Spinal cord (tissue), 10 donors: Measurements from ENCODE around the gene ALDH2. TPM values are rescaled to one million over a fixed set of nuclear protein-coding genes. Genes with fewer than 3 reads are reported as not detected.
"Not testable (repeated sequence)": the region's sequence is repeated elsewhere in the genome, so short reads cannot be mapped to it uniquely, and the experiment has no call there.

Experiments
- DNase-seq, 6 donors: peaks; one replicate each; pipeline versions ENCODE4 v3.0.0 to v3.0.0-alpha.2; 2013 to 2015; ENCODE audit warnings: low spot score in 6 of 6, low read depth in 4 of 6
- H3K27ac ChIP-seq: one replicate; pipeline ENCODE4 v1.5.1; 2013; ENCODE audit warnings: low read depth, low read length, control low read depth
- H3K27me3 ChIP-seq: one replicate; pipeline ENCODE4 v1.6.1; 2013; ENCODE audit warnings: low read length; ENCODE audit not compliant: control insufficient read depth, insufficient read depth
- H3K36me3 ChIP-seq: one replicate; pipeline ENCODE4 v1.6.1; 2013; ENCODE audit warnings: low read length; ENCODE audit not compliant: control insufficient read depth, insufficient read depth
- H3K4me1 ChIP-seq: one replicate; pipeline ENCODE4 v1.6.1; 2013; ENCODE audit warnings: low read length; ENCODE audit not compliant: control insufficient read depth, insufficient read depth
- H3K4me3 ChIP-seq: one replicate; pipeline ENCODE4 v1.5.1; 2013; ENCODE audit warnings: low read depth, low read length, control low read depth
- H3K9me3 ChIP-seq: one replicate; pipeline ENCODE4 v1.6.1; 2013; ENCODE audit warnings: low read length; ENCODE audit not compliant: control insufficient read depth, insufficient read depth
- whole genome bisulfite sequencing: methylation state at CpG from one replicate; pipeline ENCODE4 v1.1.5; 2013; ENCODE audit warnings: missing lambda C conversion rate; ENCODE audit not compliant: insufficient coverage; 5-methylcytosine and 5-hydroxymethylcytosine counted together
- polyA plus RNA-seq, 2 donors: library from polyadenylated mRNA; unstranded; fragments of 120-200 nt; gene quantifications; one replicate each; pipeline ENCODE4 v1.2.1, GENCODE V29; 2013; ENCODE audit not compliant: insufficient read length in 2 of 2
- total RNA-seq, 2 donors: library from RNA; depleted of rRNA in 1 of 2; stranded (reverse); fragments of 120-200 nt in 1 of 2; fragments of >200 nt in 1 of 2; gene quantifications; one replicate each; pipeline versions ENCODE4 v1.2.3 to v1.2.4, GENCODE V29; 2013 to 2014
- donor health status: healthy.

The ALDH2 gene
- total and polyA plus RNA-seq, 4 donors: 45.4 to 172 (median 108) TPM

DNA sequence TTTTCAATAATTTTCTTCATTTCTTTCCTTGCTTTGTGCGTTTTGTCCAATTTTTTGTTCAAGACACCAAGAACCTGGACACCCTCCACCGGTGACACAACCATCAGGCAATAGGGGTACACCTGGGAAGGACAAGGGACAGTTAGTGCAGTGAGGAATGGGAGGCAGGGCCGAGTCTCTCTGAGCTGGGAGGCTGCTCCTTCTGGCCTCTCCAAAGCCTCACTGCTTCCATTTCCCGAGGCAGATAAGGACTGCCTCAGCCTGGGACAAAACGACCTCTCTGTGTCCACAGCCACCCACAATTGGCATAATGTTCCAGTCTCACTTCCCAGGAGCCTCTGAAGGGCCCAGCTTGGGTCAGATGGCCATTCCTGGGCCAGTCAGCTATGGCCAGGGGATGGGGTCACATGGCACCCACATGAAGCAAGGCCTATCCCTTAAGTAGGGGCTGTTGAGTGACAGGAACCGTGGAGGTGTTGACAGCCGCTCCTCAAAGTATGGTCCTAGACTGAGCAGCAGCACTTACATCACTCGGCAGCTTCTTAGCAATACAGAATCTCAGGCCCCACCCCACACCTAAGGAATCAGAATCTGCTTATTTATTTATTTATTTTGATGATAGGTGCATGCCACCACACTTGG is 61.7 kb downstream of the ALDH2 start:
- no peak for DNase-seq
- Histone ChIP-seq H3K4me3 (no peak overlapping the region), H3K36me3 (no peaks in the 10 kb centered on the region), H3K4me1 (no peaks in the 10 kb centered on the region), H3K27me3 (no peaks in the 10 kb centered on the region), H3K27ac (no peak overlapping the region), H3K9me3 (no peaks in the 10 kb centered on the region)
- WGBS: 79% methylated on average over 4 of the region's 8 CpGs

DNA sequence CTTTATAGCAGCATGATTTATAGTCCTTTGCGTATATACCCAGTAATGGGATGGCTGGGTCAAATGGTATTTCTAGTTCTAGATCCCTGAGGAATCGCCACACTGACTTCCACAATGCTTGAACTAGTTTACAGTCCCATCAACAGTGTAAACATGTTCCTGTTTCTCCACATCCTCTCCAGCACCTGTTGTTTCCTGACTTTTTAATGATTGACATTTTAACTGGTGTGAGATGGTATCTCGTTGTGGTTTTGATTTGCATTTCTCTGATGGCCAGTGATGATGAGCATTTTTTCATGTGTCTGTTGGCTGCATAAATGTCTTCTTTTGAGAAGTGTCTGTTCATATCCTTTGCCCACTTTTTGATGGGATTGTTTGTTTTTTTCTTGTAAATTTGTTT is 62.9 kb downstream of the ALDH2 start:
- H3K4me3 ChIP-seq, H3K27ac ChIP-seq, H3K36me3 ChIP-seq, H3K9me3 ChIP-seq, H3K4me1 ChIP-seq, DNase-seq, H3K27me3 ChIP-seq: not testable (repeated sequence)
- no CpG with 5 or more reads among the region's 3 CpGs for WGBS

DNA sequence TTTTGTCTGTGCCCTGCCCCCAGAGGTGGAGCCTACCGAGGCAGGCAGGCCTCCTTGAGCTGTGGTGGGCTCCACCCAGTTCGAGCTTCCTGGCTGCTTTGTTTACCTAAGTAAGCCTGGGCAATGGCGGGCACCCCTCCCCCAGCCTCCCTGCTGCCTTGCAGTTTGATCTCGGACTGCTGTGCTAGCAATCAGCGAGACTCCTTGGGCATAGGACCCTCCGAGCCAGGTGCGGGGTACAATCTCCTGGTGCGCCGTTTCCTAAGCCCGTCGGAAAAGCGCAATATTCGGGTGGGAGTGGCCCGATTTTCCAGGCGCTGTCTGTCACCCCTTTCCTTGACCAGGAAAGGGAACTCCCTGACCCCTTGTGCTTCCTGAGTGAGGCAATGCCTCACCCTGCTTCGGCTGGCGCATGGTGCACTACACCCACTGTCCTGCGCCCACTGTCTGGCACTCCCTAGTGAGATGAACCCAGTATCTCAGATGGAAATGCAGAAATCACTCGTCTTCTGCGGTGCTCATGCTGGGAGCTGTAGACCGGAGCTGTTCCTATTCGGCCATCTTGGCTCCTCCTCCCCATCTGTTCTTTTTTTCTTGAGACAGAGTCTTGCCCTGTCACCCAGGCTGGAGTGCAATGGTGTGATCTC is 68.1 kb downstream of the ALDH2 start:
- H3K36me3 ChIP-seq, H3K4me3 ChIP-seq, H3K27me3 ChIP-seq, H3K9me3 ChIP-seq, H3K4me1 ChIP-seq, H3K27ac ChIP-seq, DNase-seq: not testable (repeated sequence)
- 78% methylated on average over 22 of the region's 22 CpGs for WGBS

DNA sequence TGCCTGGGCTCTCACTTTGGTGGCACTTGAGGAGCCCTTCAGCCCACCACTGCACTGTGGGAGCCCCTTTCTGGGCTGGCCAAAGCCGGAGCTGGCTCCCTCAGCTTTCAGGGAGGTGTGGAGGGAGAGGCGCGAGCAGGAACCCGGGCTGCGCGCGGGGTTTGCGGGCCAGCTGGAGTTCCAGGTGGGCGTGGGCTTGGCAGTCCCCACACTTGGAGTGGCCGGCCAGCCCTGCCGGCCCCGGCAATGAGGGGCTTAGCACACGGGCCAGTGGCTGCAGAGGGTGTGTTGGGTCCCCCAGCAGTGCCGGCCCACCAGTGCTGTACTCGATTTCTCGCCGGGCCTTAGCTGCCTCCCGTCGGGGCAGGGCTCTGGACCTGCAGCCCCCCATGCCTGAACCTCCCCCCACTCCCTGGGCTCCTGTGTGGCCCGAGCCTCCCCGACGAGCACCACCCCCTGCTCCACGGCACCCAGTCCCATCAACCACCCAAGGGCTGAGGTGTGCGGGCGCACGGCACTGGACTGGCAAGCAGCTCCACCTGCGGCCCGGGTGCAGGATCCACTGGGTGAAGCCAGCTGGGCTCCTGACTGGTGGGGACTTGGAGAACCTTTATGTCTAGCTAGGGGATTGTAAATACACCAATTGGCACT is 68.9 kb downstream of the ALDH2 start:
- not testable (repeated sequence) for H3K27me3 ChIP-seq, H3K9me3 ChIP-seq, H3K27ac ChIP-seq, DNase-seq, H3K4me1 ChIP-seq, H3K4me3 ChIP-seq, H3K36me3 ChIP-seq
- 94% methylated on average over 23 of the region's 28 CpGs for WGBS

DNA sequence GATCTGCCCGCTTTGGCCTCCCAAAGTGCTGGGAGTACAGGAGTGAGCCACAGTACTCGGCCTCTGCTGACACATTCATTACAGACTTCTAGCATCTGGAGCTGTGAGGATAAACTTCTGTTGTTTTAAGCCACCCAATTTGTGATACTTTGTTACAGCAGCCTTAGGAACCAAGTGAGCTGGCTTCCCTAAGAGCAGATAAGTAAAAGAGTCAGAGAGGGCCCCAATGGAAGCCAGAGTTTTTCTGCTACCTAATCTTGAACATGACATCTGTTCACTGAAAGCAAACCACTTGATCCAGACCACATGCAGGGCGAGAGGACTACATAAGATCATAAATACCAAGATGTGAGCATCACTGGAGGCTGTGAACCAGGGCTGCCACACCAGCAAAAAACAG is 71.6 kb downstream of the ALDH2 start:
- no peak for DNase-seq
- Histone ChIP-seq H3K4me3 (no peak overlapping the region), H3K9me3 (no peaks in the 10 kb centered on the region), H3K27me3 (no peaks in the 10 kb centered on the region), H3K4me1 (peaks cover 12% of the 10 kb centered on the region), H3K36me3 (peaks cover 3% of the 10 kb centered on the region), H3K27ac (no peak overlapping the region)
- 86% methylated on average over 2 of the region's 3 CpGs for WGBS

DNA sequence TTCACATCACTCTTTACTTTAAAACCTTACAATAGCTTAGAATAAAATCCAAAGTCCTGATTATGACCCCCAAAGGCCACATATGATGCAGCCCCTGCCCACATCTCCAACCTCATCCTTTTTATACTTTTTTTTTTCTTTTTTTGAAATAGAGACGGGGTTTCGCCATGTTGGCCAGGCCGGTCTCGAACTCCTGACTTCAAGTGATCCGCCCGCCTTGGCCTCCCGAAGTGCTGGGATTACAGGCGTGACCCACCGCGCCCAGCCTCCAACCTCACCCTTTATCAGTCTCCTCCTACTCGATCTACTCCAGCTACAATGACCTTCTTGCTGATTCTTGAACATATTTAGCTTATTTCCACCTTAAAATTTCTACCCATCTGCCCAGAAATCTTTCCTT is 74.1 kb downstream of the ALDH2 start:
- Histone ChIP-seq H3K4me3 (peak overlapping the region; percentile 76), H3K9me3 (no peaks in the 10 kb centered on the region), H3K36me3 (peaks cover 9% of the 10 kb centered on the region), H3K27me3 (no peaks in the 10 kb centered on the region), H3K27ac (no peak overlapping the region), H3K4me1 (peaks cover 23% of the 10 kb centered on the region)
- WGBS: 41% methylated on average over 10 of the region's 11 CpGs
- DNase-seq: no peak

DNA sequence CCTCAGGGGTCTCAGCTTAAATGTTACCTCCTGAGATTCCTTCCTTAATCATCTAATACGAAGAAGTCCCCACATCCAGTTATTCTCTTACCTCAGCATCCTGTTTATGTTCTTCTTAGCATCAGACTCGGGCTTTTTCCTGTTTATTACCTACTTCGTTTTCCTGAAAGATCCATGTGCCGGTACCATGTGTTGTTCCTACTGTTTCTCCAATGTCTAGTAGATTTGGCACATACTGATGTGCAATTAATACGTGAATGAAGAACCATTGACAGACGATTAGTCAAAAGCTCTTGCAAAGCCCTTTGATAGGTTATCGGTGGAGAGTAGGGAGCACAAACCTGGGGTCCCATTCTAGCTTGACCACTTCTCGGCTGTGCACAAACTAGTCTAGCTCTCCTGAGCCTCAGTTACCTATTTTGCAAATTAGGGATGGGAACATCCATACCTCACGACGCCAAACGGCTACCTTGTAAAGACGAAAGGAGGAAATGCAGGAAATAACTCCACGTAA is 74.6 kb downstream of the ALDH2 start:
- WGBS: 0% methylated on average over 4 of the region's 13 CpGs
- Histone ChIP-seq H3K4me1 (peaks cover 23% of the 10 kb centered on the region), H3K9me3 (no peaks in the 10 kb centered on the region), H3K36me3 (peaks cover 9% of the 10 kb centered on the region), H3K27ac (peak overlapping the region; percentile 72), H3K27me3 (no peaks in the 10 kb centered on the region), H3K4me3 (peak overlapping the region; percentile 76)
- no peak for DNase-seq

DNA sequence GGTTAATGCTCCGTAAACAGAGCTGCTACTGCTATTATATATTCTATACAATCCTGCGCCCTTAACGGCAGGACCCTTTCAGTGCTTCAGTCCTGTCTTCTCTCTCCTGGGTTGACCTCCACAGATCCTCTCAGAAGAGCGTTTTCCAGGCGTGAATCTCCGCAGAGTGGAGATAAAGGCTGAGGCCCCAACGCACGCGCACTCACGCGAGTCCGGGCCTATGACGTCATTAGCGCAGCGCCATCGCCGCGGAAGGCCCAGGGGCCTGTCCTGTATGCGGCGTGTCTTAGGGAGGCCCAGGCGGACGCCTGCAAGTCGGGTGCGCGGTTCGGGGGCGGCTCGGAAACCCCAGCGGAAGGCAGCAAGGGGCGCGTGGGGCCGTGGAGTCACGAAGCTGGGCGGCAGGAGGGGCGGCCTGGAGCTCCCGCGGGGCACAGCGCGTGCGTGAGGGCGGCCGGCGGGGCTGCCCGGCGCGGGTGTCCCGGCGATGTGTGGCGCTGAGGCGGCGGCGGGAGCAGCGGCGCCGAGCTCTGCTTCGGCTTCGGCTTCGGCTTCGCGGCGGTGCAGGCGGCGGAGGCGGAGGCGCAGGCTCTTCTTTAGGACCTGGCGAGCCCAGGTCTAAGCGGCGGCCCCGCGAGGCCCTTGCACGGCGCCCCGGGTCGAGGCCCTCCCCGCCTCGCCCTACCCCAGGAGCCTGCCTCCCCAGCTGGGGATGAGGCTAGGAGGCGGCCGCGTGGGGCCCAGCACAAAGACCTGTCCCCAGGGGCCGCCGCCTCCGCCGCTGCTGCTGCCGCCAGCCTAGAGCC is 75.2 kb downstream of the ALDH2 start, which contains the start of gene MAPKAPK5:
Gene MAPKAPK5 (plus strand): TSS at position 479 of the 806 bp plus-strand sequence. CDS start 506 bp downstream, outside the sequence.
- peak within 1 kb of the TSS; percentile 72 for H3K27ac ChIP-seq
- peak within 1 kb of the TSS; percentile 76 for H3K4me3 ChIP-seq
- H3K9me3 ChIP-seq: no peaks in the 10 kb centered on the region
- H3K36me3 ChIP-seq: peaks cover 9% of the 10 kb centered on the region
- peaks cover 23% of the 10 kb centered on the region for H3K4me1 ChIP-seq
- DNase-seq: peak; percentile 88 to 98 (median 92)
- WGBS: under 1% methylated on average over 83 of the region's 84 CpGs
- H3K27me3 ChIP-seq: no peaks in the 10 kb centered on the region
